PC-9 (cell line): ENCODE results near the gene ASPN. TPM values are rescaled to one million over a fixed set of nuclear protein-coding genes. Genes with fewer than 3 reads are reported as not detected.

Source experiments
- BruUV-seq: library from RNA; stranded (reverse); fragments of 400-500 nt; replicated peaks from 2 replicates; lab custom pipeline; 2021; lab: Mats Ljungman, UMichigan
- CTCF ChIA-PET: fragments of 300-600 bp; sonication (Branson Sonifier 250); formaldehyde crosslinking; loops from one replicate; lab custom pipeline; 2022; ENCODE audit warnings: antibody characterized with exemption; lab: Charles Lee
- POLR2A ChIA-PET: fragments of 300-600 bp; sonication (Branson Sonifier 250); formaldehyde crosslinking; loops from one replicate; lab custom pipeline; 2022; ENCODE audit warnings: antibody characterized with exemption; ENCODE audit not compliant: unreplicated experiment; lab: Charles Lee
- DNase-seq, 2 experiments: peaks; one replicate each; pipeline versions ENCODE4 v3.0.0 to v3.0.0-alpha.2; 2015 to 2022; ENCODE audit warnings: mixed read lengths in 1 of 2
- H2AFZ ChIP-seq: fragments of 200-600 bp; sonication (generic); 2 replicates; pipeline ENCODE4 v1.8.1; 2017; ENCODE audit warnings: antibody characterized with exemption
- H3F3A ChIP-seq: fragments of 200-600 bp; sonication (generic); 2 replicates; pipeline ENCODE4 v1.8.1; 2017; ENCODE audit warnings: antibody characterized with exemption, mild to moderate bottlenecking, low read depth; ENCODE audit not compliant: insufficient read depth
- H3K27ac ChIP-seq: fragments of 200-600 bp; sonication (generic); 2 replicates; pipeline ENCODE4 v1.6.1; 2016; ENCODE audit warnings: mixed run types
- H3K27me3 ChIP-seq: fragments of 200-600 bp; sonication (generic); 2 replicates; pipeline ENCODE4 v1.6.1; 2016; ENCODE audit warnings: low read depth, mixed run types; ENCODE audit not compliant: insufficient read depth
- H3K36me3 ChIP-seq: fragments of 200-600 bp; sonication (generic); 2 replicates; pipeline ENCODE4 v1.6.1; 2016; ENCODE audit warnings: low read depth, mixed run types
- H3K4me1 ChIP-seq: fragments of 200-600 bp; sonication (generic); replicated peaks from 2 replicates; pipeline ENCODE4 v1.6.1; 2016; ENCODE audit warnings: mixed run types; ENCODE audit not compliant: insufficient read depth
- H3K4me2 ChIP-seq: fragments of 200-600 bp; sonication (generic); 2 replicates; pipeline ENCODE4 v1.6.1; 2017; ENCODE audit warnings: mixed run types
- H3K4me3 ChIP-seq: fragments of 200-600 bp; sonication (generic); 2 replicates; pipeline ENCODE4 v1.6.1; 2016; ENCODE audit warnings: mixed run types
- H3K79me2 ChIP-seq: fragments of 200-600 bp; sonication (generic); 2 replicates; pipeline ENCODE4 v1.6.1; 2017; ENCODE audit warnings: low read depth, mixed run types
- H3K9me2 ChIP-seq: fragments of 200-600 bp; sonication (generic); 2 replicates; pipeline ENCODE4 v1.8.1; 2017; ENCODE audit warnings: mild to moderate bottlenecking; ENCODE audit not compliant: insufficient read depth
- H3K9me3 ChIP-seq: fragments of 200-600 bp; sonication (generic); 2 replicates; pipeline ENCODE4 v1.8.1; 2016; ENCODE audit warnings: low read depth; ENCODE audit not compliant: insufficient read depth
- H4K20me1 ChIP-seq: fragments of 200-600 bp; sonication (generic); 2 replicates; pipeline ENCODE4 v1.8.1; 2017; ENCODE audit not compliant: insufficient read depth
- CTCF ChIP-seq: fragments of 200-600 bp; sonication (generic); conservative IDR thresholded peaks from 2 replicates; pipeline ENCODE4 v1.6.1; 2017; ENCODE audit warnings: mixed run types, antibody characterized with exemption, mild to moderate bottlenecking, moderate library complexity
- EZH2 ChIP-seq: fragments of 200-600 bp; sonication (generic); IDR thresholded peaks from 2 replicates; pipeline ENCODE4 v1.8.0; 2017; ENCODE audit warnings: antibody characterized with exemption, low read depth
- intact Hi-C: fragments of 100-400 bp; cut with micrococcal nuclease; formaldehyde crosslinking; loops from one replicate; pipeline ENCODE4 v1.10.0; 2022; ENCODE audit not compliant: unreplicated experiment
- total RNA-seq: library from RNA; stranded (reverse); gene quantifications from 2 replicates; pipeline ENCODE4 v1.2.3, GENCODE V29; 2021

The ASPN gene
- total RNA-seq, 1 experiment from 2014 or later, result not detected

GRCh38 chr9:92435263-92435662, 47.0 kb downstream of the ASPN start:
- DNase-seq, result no peak
- no peaks in the 10 kb centered on the region for H4K20me1 ChIP-seq
- no TSS peak for BruUV-seq
- no peaks in the 10 kb centered on the region for H3K4me1 ChIP-seq
- H3K4me2 ChIP-seq, result no peak overlapping the region
- H3K27ac ChIP-seq, result no peak overlapping the region
- H3K4me3 ChIP-seq, result no peak overlapping the region
- H3K79me2 ChIP-seq, result no peaks in the 10 kb centered on the region
- H3K9me3 ChIP-seq, result no peaks in the 10 kb centered on the region
- ChIA-PET POLR2A (no interaction called here), CTCF (no interaction called here)
- no peaks in the 10 kb centered on the region for H3F3A ChIP-seq
- no peaks in the 10 kb centered on the region for H3K9me2 ChIP-seq
- intact Hi-C loops, result loop anchor here (5.0 kb wide), 1 partner anchor 293 kb away; no protein-coding TSS in a partner anchor
- no peaks in the 10 kb centered on the region for H3K27me3 ChIP-seq
- H2AFZ ChIP-seq, result no peak overlapping the region
- TF ChIP-seq CTCF (no peak), EZH2 (no peak)
- no peaks in the 10 kb centered on the region for H3K36me3 ChIP-seq

- TF ChIP-seq CTCF (no peak), EZH2 (no peak)
- intact Hi-C loops, result no loop called here
- no peak overlapping the region for H3K4me2 ChIP-seq
- no peaks in the 10 kb centered on the region for H3K4me1 ChIP-seq
- no peaks in the 10 kb centered on the region for H3K27me3 ChIP-seq
- DNase-seq, result no peak
- H3K27ac ChIP-seq, result no peak overlapping the region
- no peaks in the 10 kb centered on the region for H4K20me1 ChIP-seq
- no peaks in the 10 kb centered on the region for H3K9me3 ChIP-seq
- no peak overlapping the region for H2AFZ ChIP-seq
- H3K9me2 ChIP-seq, result no peaks in the 10 kb centered on the region
- POLR2A ChIA-PET, result no interaction called here
- H3K79me2 ChIP-seq, result no peaks in the 10 kb centered on the region
- no peaks in the 10 kb centered on the region for H3K36me3 ChIP-seq
- no peak overlapping the region for H3K4me3 ChIP-seq
- no TSS peak for BruUV-seq
- CTCF ChIA-PET, result no interaction called here
- H3F3A ChIP-seq, result no peaks in the 10 kb centered on the region
Measured at GRCh38 chr9:92432972-92433548, 49.2 kb downstream of the ASPN start.

GRCh38 chr9:92432350-92432749, 50.0 kb downstream of the ASPN start:
- no peak overlapping the region for H2AFZ ChIP-seq
- H4K20me1 ChIP-seq, result no peaks in the 10 kb centered on the region
- H3K4me2 ChIP-seq, result no peak overlapping the region
- H3K27ac ChIP-seq, result no peak overlapping the region
- no peaks in the 10 kb centered on the region for H3K27me3 ChIP-seq
- no peaks in the 10 kb centered on the region for H3F3A ChIP-seq
- no peaks in the 10 kb centered on the region for H3K4me1 ChIP-seq
- no TSS peak for BruUV-seq
- TF ChIP-seq CTCF (no peak), EZH2 (no peak)
- CTCF ChIA-PET, result no interaction called here
- no peak for DNase-seq
- H3K4me3 ChIP-seq, result no peak overlapping the region
- no peaks in the 10 kb centered on the region for H3K36me3 ChIP-seq
- intact Hi-C loops, result no loop called here
- H3K9me3 ChIP-seq, result no peaks in the 10 kb centered on the region
- no peaks in the 10 kb centered on the region for H3K9me2 ChIP-seq
- H3K79me2 ChIP-seq, result no peaks in the 10 kb centered on the region
- POLR2A ChIA-PET, result interaction anchor here (0.7 kb wide), 1 partner anchor 66 kb away, joined by 10 read pairs; no protein-coding TSS in a partner anchor
